IMR-90 (cell line): Measurements from ENCODE around the gene TLR3. TPM values are rescaled to one million over a fixed set of nuclear protein-coding genes. Genes with fewer than 3 reads are reported as not detected.

Experiments used
- ATAC-seq: fragments of 200-7000 bp; cut with Tn5 transposase; 2 replicates; pipeline ENCODE4 v1.9.1; 2020; ENCODE audit warnings: low read depth, mild to moderate bottlenecking, moderate library complexity
- BruUV-seq: library from RNA; stranded (reverse); fragments of 400-500 nt; replicated peaks from 2 replicates; lab custom pipeline; 2021; lab: Mats Ljungman, UMichigan
- CTCF ChIA-PET: fragments of 300-600 bp; formaldehyde crosslinking; extraction: SDS; loops from one replicate; lab custom pipeline; 2021; ENCODE audit warnings: antibody characterized with exemption; lab: Yijun Ruan, JAX
- POLR2A ChIA-PET: fragments of 300-600 bp; sonication (Branson Sonifier 250); formaldehyde crosslinking; loops from one replicate; lab custom pipeline; 2022; ENCODE audit warnings: antibody characterized with exemption; ENCODE audit not compliant: unreplicated experiment; lab: Charles Lee
- DNase-seq: peaks from one replicate; pipeline ENCODE4 v3.0.0; 2013
- H2AFZ ChIP-seq: replicated peaks from 2 replicates; pipeline ENCODE3; 2013; ENCODE audit warnings: low read length, mild to moderate bottlenecking; ENCODE audit not compliant: poor library complexity
- H2AK5ac ChIP-seq: 2 replicates; pipeline ENCODE4 v1.6.1; 2013; ENCODE audit warnings: low read depth, low read length, inconsistent platforms
- H2AK9ac ChIP-seq: replicated peaks from 2 replicates; pipeline ENCODE3; 2013; ENCODE audit warnings: mild to moderate bottlenecking, low read depth, low read length, moderate library complexity; ENCODE audit not compliant: poor library complexity
- H2BK120ac ChIP-seq: 2 replicates; pipeline ENCODE4 v1.6.1; 2013; ENCODE audit warnings: low read depth, low read length, inconsistent platforms
- H2BK15ac ChIP-seq: 3 replicates; pipeline ENCODE4 v1.6.1; 2013; ENCODE audit warnings: low read depth, low read length, inconsistent platforms
- H2BK20ac ChIP-seq: 2 replicates; pipeline ENCODE4 v1.6.1; 2013; ENCODE audit warnings: low read depth, mild to moderate bottlenecking, inconsistent platforms, low read length, moderate library complexity
- H2BK5ac ChIP-seq: 2 replicates; pipeline ENCODE4 v1.6.1; 2013; ENCODE audit warnings: mild to moderate bottlenecking, low read depth, low read length, inconsistent platforms; ENCODE audit not compliant: poor library complexity, severe bottlenecking
- H3K14ac ChIP-seq: replicated peaks from 2 replicates; pipeline ENCODE4 v1.6.1; 2013; ENCODE audit warnings: low read depth, low read length, inconsistent platforms
- H3K18ac ChIP-seq: 2 replicates; pipeline ENCODE4 v1.6.1; 2013; ENCODE audit warnings: low read depth, low read length, control low read depth
- H3K23ac ChIP-seq: 2 replicates; pipeline ENCODE4 v1.6.1; 2013; ENCODE audit warnings: low read depth, low read length, inconsistent platforms
- H3K27ac ChIP-seq: 2 replicates; pipeline ENCODE4 v1.5.1; 2013; ENCODE audit warnings: mild to moderate bottlenecking, control low read depth, low read length; ENCODE audit not compliant: insufficient read depth
- H3K27me3 ChIP-seq: 2 replicates; pipeline ENCODE4 v1.6.1; 2013; ENCODE audit warnings: low read length; ENCODE audit not compliant: control insufficient read depth, insufficient read depth
- H3K36me3 ChIP-seq: 2 replicates; pipeline ENCODE4 v1.6.1; 2013; ENCODE audit warnings: low read length, mixed read lengths; ENCODE audit not compliant: control insufficient read depth, insufficient read depth
- H3K4ac ChIP-seq: 2 replicates; pipeline ENCODE4 v1.6.1; 2013; ENCODE audit warnings: low read depth, low read length, inconsistent platforms
- H3K4me1 ChIP-seq: 2 replicates; pipeline ENCODE4 v1.6.1; 2013; ENCODE audit warnings: low read length, mixed read lengths; ENCODE audit not compliant: control insufficient read depth, insufficient read depth
- H3K4me2 ChIP-seq: 2 replicates; pipeline ENCODE4 v1.6.1; 2013; ENCODE audit warnings: low read depth, mild to moderate bottlenecking, control low read depth, low read length, moderate library complexity
- H3K4me3 ChIP-seq: 2 replicates; pipeline ENCODE4 v1.5.1; 2013; ENCODE audit warnings: low read depth, mild to moderate bottlenecking, control low read depth, low read length, moderate library complexity; ENCODE audit not compliant: insufficient read depth
- H3K56ac ChIP-seq: 2 replicates; pipeline ENCODE4 v1.6.1; 2013; ENCODE audit warnings: low read length, inconsistent platforms; ENCODE audit not compliant: insufficient read depth; ENCODE audit errors: extremely low read depth
- H3K79me1 ChIP-seq, 2 experiments: 2 replicates each; pipeline ENCODE4 v1.6.1; 2013; ENCODE audit warnings: low read length in 2 of 2, inconsistent platforms in 1 of 2, low read depth in 1 of 2
- H3K9ac ChIP-seq: 2 replicates; pipeline ENCODE4 v1.6.1; 2013; ENCODE audit warnings: low read depth, low read length, control low read depth
- H3K9me1 ChIP-seq: 2 replicates; pipeline ENCODE4 v1.6.1; 2013; ENCODE audit warnings: low read length, inconsistent platforms; ENCODE audit not compliant: insufficient read depth
- H3K9me3 ChIP-seq: 2 replicates; pipeline ENCODE4 v1.6.1; 2013; ENCODE audit warnings: low read length; ENCODE audit not compliant: control insufficient read depth, insufficient read depth
- H4K20me1 ChIP-seq: 2 replicates; pipeline ENCODE4 v1.6.1; 2013; ENCODE audit warnings: low read length, inconsistent platforms; ENCODE audit not compliant: insufficient read depth
- H4K5ac ChIP-seq: 2 replicates; pipeline ENCODE4 v1.6.1; 2013; ENCODE audit warnings: mild to moderate bottlenecking, low read depth, low read length, control low read depth
- H4K8ac ChIP-seq, 2 experiments: 2 replicates each; pipeline ENCODE4 v1.6.1; 2013; ENCODE audit warnings: low read depth in 2 of 2, low read length in 2 of 2, control low read depth in 1 of 2, inconsistent platforms in 1 of 2
- H4K91ac ChIP-seq: 2 replicates; pipeline ENCODE4 v1.6.1; 2013; ENCODE audit warnings: low read depth, low read length, inconsistent platforms; ENCODE audit not compliant: insufficient read depth
- BHLHE40 ChIP-seq: fragments of 150-350 bp; IDR thresholded peaks from 2 replicates; pipeline ENCODE4 v1.6.1; 2016; ENCODE audit warnings: mild to moderate bottlenecking, low read depth, low read length
- CEBPB ChIP-seq: IDR thresholded peaks from 2 replicates; pipeline ENCODE4 v1.6.1; 2012; ENCODE audit warnings: low read depth, low read length, improper control_type of control experiment
- CHD1 ChIP-seq: IDR thresholded peaks from 2 replicates; pipeline ENCODE4 v1.6.1; 2012; ENCODE audit warnings: low read depth, low read length, improper control_type of control experiment
- FOS ChIP-seq: fragments of 150-350 bp; IDR thresholded peaks from 2 replicates; pipeline ENCODE4 v1.6.1; 2016; ENCODE audit warnings: low read depth, low read length
- MAZ ChIP-seq: IDR thresholded peaks from 2 replicates; pipeline ENCODE4 v1.6.1; 2012; ENCODE audit warnings: low read depth, mild to moderate bottlenecking, low read length, improper control_type of control experiment, moderate library complexity, borderline replicate concordance
- MXI1 ChIP-seq: IDR thresholded peaks from 2 replicates; pipeline ENCODE4 v1.6.1; 2012; ENCODE audit warnings: low read depth, mild to moderate bottlenecking, low read length, moderate library complexity, borderline replicate concordance
- NFE2L2 ChIP-seq: fragments of 150-350 bp; IDR thresholded peaks from 2 replicates; pipeline ENCODE4 v1.6.1; 2016; ENCODE audit warnings: low read depth, mild to moderate bottlenecking, low read length
- POLR2A ChIP-seq: IDR thresholded peaks from 2 replicates; pipeline ENCODE4 v1.6.1; 2012; ENCODE audit warnings: mild to moderate bottlenecking, low read depth, low read length
- RAD21 ChIP-seq: IDR thresholded peaks from 2 replicates; pipeline ENCODE4 v1.6.1; 2012; ENCODE audit warnings: low read length, improper control_type of control experiment
- RCOR1 ChIP-seq: IDR thresholded peaks from 2 replicates; pipeline ENCODE4 v1.6.1; 2012; ENCODE audit warnings: mild to moderate bottlenecking, low read length, improper control_type of control experiment; ENCODE audit not compliant: insufficient replicate concordance
- RFX5 ChIP-seq: IDR thresholded peaks from 2 replicates; pipeline ENCODE4 v1.8.0; 2012; ENCODE audit warnings: low read depth, mild to moderate bottlenecking, low read length, moderate library complexity
- WGBS, 2 experiments: methylation state at CpG; one replicate each; pipeline versions ENCODE4 v1.1.5 to v1.1.7; 2013; ENCODE audit warnings: missing lambda C conversion rate in 2 of 2; ENCODE audit not compliant: insufficient read length in 1 of 2; ENCODE audit errors: extremely low coverage in 2 of 2; 5-methylcytosine and 5-hydroxymethylcytosine counted together
- dilution Hi-C: fragments of 300-500 bp; cut with HindIII; formaldehyde crosslinking; loops from one replicate; pipeline ENCODE4 v1.14.3; 2018; ENCODE audit warnings: low sequenced_read_pairs; ENCODE audit not compliant: unreplicated experiment
- in situ Hi-C: fragments of 300-500 bp; cut with MboI; formaldehyde crosslinking; loops from 3 replicates; pipeline ENCODE4 v1.14.3; 2019; ENCODE audit warnings: low sequenced_read_pairs, inconsistent platforms, mixed read lengths
- intact Hi-C: fragments of 100-400 bp; cut with micrococcal nuclease; formaldehyde crosslinking; loops from 2 replicates; pipeline ENCODE4 v1.10.0; 2022
- polyA plus RNA-seq, 3 experiments: library from polyadenylated mRNA; depleted of rRNA; stranded (reverse); fragments of >200 nt; gene quantifications; 2 replicates each; pipeline ENCODE4 v1.2.3, GENCODE V29; 2012; ENCODE audit warnings: low replicate concordance in 1 of 3
- total RNA-seq: library from RNA; depleted of rRNA; stranded (reverse); fragments of >200 nt; gene quantifications from 2 replicates; pipeline ENCODE4 v1.2.3, GENCODE V29; 2012
- TF ChIP-seq, protein P1 (sequence below): fragments of 150-350 bp; IDR thresholded peaks from 2 replicates; pipeline ENCODE4 v1.6.1; 2017; ENCODE audit warnings: mild to moderate bottlenecking, antibody characterized with exemption, low read length, low read depth
- TF ChIP-seq, protein P2 (sequence below): fragments of 150-350 bp; IDR thresholded peaks from 2 replicates; pipeline ENCODE4 v1.6.1; 2016; ENCODE audit warnings: low read depth, mild to moderate bottlenecking, low read length, moderate library complexity, borderline replicate concordance

The TLR3 gene
- total and polyA plus RNA-seq, 2 of the 4 experiments (the other 2 are of a cell fraction) = 0.12 to 0.36 TPM

DNA sequence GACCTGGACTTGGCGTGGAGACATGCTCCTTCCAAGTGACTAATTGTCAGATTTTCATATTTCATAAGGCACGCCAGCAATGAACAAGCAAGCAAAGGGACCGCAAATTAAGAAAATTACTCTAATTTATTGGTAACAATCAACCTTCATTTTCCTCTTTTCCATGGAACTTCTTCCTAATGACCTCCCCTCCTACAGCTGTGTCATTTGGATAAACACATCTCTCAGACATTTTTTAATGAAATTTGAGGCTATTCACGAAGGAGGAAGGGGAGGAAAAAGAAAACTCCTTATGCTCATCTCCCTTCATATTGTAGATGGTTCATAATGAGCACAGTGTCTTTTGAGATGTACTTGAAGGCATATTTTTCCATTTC is 38.6 kb upstream of the TLR3 start:
- Histone ChIP-seq H3K27me3 (peaks cover 20% of the 10 kb centered on the region), H3K36me3 (no peaks in the 10 kb centered on the region), H2AK5ac (no peak overlapping the region), H2BK20ac (no peak overlapping the region), H3K56ac (no peak overlapping the region), H4K5ac (no peak overlapping the region), H3K14ac (no peak overlapping the region), H3K4me3 (no peak overlapping the region), H3K4ac (no peak overlapping the region), H4K20me1 (no peaks in the 10 kb centered on the region), H3K18ac (no peak overlapping the region), H3K9ac (no peak overlapping the region), H3K79me1 (no peaks in the 10 kb centered on the region), H3K4me2 (no peak overlapping the region; the same call in 1 of the 2 replicates), H3K27ac (no peak overlapping the region), H3K9me1 (no peaks in the 10 kb centered on the region), H3K9me3 (peaks cover 13% of the 10 kb centered on the region), H3K4me1 (no peaks in the 10 kb centered on the region), H4K91ac (no peak overlapping the region), H3K23ac (no peak overlapping the region), H2AFZ (no peak overlapping the region), H4K8ac (no peak overlapping the region), H2BK120ac (no peak overlapping the region), H2AK9ac (no peak overlapping the region), H2BK5ac (no peak overlapping the region), H2BK15ac (no peak overlapping the region)
- DNase-seq (no peak), ATAC-seq (no peak)
- WGBS, 2 experiments = no CpG with 5 or more reads among the region's 4 CpGs
- in situ Hi-C loops (loop anchor here (25.0 kb wide), 2 partner anchors 543 to 843 kb away; no protein-coding TSS in a partner anchor), intact Hi-C loops (loop anchor here (10.0 kb wide), 2 partner anchors 104 to 996 kb away; no protein-coding TSS in a partner anchor), dilution Hi-C loops (no loop called here)
- POLR2A ChIA-PET = no interaction called here
- BruUV-seq = no TSS peak
- TF ChIP-seq POLR2A (no peak), RCOR1 (no peak), RFX5 (no peak), MXI1 (no peak), BHLHE40 (no peak), FOS (no peak), CEBPB (no peak), NFE2L2 (no peak), MAZ (no peak), RAD21 (no peak), CHD1 (no peak)
- TF ChIP-seq, protein P1, sequence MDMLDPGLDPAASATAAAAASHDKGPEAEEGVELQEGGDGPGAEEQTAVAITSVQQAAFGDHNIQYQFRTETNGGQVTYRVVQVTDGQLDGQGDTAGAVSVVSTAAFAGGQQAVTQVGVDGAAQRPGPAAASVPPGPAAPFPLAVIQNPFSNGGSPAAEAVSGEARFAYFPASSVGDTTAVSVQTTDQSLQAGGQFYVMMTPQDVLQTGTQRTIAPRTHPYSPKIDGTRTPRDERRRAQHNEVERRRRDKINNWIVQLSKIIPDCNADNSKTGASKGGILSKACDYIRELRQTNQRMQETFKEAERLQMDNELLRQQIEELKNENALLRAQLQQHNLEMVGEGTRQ = no peak
- TF ChIP-seq, protein P2, sequence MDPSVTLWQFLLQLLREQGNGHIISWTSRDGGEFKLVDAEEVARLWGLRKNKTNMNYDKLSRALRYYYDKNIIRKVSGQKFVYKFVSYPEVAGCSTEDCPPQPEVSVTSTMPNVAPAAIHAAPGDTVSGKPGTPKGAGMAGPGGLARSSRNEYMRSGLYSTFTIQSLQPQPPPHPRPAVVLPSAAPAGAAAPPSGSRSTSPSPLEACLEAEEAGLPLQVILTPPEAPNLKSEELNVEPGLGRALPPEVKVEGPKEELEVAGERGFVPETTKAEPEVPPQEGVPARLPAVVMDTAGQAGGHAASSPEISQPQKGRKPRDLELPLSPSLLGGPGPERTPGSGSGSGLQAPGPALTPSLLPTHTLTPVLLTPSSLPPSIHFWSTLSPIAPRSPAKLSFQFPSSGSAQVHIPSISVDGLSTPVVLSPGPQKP = no peak
- CTCF ChIA-PET = interaction anchor here (0.8 kb wide), 1 partner anchor 9 kb away, joined by 3 read pairs; no protein-coding TSS in a partner anchor
